Endothelial cell of hepatic sinusoid (primary cell): ENCODE measurements around the gene KIR2DL1.
"Not testable (repeated sequence)": the region's sequence is repeated elsewhere in the genome, so short reads cannot be mapped to it uniquely, and the experiment has no call there.

Experiments used
- in situ Hi-C: cut with HindIII; loops from 2 replicates; pipeline ENCODE4 v1.10.0; 2017; ENCODE audit warnings: low sequenced_read_pairs

Gene KIR2DL1

DNA sequence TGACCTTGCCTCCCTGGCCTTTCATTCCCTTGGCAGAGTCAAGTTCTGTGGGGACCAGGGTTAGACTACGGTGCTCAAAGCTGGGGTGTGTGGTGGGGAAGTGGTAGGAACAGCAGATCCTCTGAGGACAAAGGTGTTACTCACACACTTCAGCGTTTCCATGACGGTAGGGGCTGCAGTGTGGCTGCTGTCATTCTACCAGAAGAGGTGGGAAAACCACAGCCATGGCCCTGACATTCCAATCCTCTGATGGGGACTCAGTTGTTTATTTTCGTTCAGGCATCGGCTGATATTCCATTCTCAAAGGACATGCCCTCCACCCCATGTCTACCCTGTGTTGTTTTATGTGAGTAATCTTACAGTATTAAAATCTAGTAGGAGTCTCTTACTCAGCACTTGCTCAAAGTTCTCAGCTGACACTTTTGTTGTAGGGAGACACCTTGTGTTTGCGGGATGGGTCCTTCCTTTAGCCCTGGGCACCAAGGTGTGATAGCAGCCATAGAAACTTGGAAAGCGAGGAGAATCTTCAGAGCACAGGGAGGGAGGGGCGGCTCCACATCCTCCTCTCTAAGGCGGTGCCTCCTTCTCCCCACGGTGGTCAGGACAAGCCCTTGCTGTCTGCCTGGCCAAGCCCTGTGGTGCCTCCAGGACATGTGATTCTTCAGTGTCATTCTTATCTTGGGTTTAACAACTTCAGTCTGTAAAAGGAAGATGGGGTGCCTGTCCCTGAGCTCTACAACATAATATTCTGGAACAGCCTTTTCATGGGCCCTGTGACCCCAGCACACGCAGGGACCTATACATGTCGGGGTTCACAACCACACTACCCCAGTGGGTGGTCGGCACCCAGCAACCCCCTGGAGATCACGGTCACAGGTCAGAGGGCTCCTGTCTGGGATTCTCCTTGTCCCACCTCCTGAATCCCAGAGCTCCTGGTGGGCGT, 1.7 kb downstream of the KIR2DL1 start:
- in situ Hi-C loops, result not testable (repeated sequence)

DNA sequence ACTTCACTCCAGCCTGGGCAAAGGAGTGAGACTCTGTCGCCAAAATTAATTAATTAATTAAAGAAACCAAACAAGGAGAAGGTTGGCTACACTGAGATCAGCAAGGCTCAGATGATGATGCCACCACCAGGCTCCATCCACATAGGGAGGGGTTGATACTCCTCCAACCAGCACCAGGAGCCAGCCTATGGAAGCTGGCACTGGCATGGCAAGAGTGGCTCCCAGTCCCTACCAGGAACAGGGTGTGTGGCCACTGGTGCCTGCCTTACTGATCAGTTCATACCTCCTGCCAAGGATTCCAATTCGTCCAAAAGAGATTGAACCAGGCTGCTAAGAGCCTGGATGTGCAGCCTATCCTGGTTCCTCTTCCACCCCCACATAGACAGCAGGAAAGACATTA, 3.1 kb downstream of the KIR2DL1 start:
- in situ Hi-C loops, result not testable (repeated sequence)

DNA sequence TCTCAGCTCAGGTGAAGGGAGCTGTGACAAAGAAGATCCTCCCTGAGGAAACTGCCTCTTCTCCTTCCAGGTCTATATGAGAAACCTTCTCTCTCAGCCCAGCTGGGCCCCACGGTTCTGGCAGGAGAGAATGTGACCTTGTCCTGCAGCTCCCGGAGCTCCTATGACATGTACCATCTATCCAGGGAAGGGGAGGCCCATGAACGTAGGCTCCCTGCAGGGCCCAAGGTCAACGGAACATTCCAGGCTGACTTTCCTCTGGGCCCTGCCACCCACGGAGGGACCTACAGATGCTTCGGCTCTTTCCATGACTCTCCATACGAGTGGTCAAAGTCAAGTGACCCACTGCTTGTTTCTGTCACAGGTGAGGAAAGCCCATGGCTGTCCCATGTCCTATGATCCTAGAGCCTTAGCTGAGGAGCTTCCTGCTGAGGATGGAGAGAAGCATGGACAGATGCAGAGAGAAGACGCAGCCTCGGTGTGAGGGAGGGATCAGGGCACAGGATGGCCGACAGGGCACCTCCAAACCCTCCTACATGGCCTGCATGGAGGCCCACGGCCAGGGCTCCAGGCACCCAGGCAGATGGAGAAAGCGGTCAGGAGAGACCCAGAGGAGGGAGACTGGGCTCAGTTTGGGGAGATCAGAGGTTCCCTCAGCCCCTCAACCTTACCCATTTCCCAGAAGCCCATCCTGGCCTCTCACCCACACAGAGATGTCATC, 5.7 kb downstream of the KIR2DL1 start:
- in situ Hi-C loops, result not testable (repeated sequence)

DNA sequence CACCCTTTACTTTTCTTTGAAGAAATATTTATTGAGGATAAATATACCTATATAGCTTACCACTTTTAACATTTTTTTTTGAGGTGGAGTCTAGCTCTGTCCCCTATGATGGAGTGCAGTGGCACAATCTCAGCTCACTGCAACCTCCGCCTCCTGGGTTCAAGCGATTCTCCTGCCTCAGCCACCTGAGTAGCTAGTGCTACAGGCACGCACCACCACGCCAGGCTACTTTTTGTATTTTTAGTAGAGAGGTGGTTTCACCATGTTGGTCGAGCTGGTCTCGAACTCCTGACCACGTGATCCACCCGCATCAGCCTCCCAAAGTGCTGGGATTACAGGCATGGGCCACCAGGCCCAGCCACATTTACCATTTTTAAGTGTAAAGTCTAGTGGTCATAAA, 6.2 kb downstream of the KIR2DL1 start:
- in situ Hi-C loops, result not testable (repeated sequence)

DNA sequence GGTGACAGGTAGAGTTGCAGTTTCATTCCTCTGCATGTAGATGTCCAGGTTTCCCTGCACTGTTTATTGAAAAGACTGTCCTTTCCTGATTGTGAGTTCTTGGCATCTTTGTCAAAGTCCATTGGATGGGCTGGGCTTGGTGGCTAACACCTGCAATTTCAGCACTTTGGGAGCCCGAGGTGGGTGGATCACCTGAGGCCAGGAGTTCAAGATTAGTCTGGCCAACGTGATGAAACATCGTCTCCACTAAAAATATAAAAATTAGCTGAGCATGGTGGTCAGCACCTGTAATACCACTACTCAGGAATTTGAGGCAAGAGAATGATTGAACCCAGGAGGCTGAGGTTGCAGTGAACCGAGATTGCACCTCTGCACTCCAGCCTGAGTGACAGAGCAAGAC, 8.3 kb downstream of the KIR2DL1 start:
- in situ Hi-C loops, result not testable (repeated sequence)

- in situ Hi-C loops, result not testable (repeated sequence)
Measured at GRCh38 chr19:54778896-54779295, 9.3 kb downstream of the KIR2DL1 start.

GRCh38 chr19:54782916-54783315, 13.3 kb downstream of the KIR2DL1 start:
- in situ Hi-C loops, result not testable (repeated sequence)

- in situ Hi-C loops, result not testable (repeated sequence)
Measured at GRCh38 chr19:54786091-54786723, 16.6 kb downstream of the KIR2DL1 start.

DNA sequence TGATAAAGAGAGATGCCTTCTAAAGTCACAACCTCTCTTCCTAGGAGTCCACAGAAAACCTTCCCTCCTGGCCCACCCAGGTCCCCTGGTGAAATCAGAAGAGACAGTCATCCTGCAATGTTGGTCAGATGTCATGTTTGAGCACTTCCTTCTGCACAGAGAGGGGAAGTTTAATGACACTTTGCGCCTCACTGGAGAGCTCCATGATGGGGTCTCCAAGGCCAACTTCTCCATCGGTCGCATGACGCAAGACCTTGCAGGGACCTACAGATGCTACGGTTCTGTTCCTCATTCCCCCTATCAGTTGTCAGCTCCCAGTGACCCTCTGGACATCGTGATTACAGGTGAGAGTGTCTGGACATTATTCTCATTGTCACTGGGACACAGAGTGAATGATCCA, 18.6 kb downstream of the KIR2DL1 start:
- in situ Hi-C loops, result not testable (repeated sequence)

DNA sequence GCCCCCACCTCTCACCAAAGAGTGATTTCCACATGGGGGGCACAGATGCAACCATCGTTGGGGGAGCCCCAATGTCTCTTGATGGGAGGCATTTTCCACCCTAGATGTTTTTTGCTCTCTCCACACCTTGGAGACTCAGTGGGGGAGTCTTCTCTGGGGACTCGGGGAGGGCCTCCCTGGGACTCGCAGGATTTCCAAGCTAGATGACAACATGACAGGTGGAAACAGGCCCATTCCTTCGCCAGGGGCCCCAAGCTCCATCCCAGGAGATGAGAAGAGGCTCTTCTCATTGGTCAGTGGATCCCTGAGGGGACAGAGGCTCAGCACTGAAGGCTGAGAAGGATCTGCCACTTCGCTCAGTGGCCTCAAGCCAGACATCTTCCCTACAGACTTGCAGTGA, 21.1 kb downstream of the KIR2DL1 start:
- in situ Hi-C loops, result no loop called here

GRCh38 chr19:54791476-54791875, 21.9 kb downstream of the KIR2DL1 start:
- in situ Hi-C loops, result no loop called here

DNA sequence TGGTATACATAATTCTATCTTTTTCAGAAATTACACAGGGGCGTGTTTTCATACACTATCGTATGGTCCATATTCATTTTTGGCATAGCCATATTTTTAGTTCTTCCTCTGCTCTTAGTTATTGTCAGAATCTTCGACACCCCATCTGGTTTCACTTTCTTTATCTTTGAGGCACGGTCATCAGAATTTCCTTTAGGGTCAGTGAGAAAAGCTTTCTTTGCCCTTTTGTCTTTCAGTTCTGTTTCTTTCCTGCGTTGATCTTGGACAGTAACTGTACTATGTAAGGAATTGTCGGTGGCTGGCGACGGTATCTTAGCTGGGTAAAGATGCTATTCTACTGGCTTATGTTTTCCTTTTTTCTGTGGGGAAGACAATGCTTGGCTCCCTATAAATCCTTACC, 23.2 kb downstream of the KIR2DL1 start:
- in situ Hi-C loops, result no loop called here

DNA sequence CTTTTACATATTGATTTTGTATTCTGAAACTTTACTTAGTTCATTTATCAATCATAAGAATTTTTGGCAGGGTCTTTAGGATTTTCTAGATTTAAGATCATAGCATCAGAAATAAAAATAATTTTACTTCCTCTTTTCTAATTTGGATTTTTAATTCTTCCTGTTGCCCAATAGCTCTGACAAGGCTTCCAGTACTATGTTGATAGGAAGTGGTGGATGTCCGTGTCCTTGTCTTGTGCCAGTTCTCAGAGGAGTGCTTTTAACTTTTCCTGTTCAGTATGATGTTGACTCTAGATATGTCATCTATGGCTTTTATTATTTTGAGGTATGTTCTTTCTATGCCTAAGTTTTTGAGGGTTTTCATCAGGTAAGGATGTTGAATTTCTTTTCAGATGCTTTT, 26.2 kb downstream of the KIR2DL1 start:
- in situ Hi-C loops, result no loop called here

GRCh38 chr19:54803410-54803809, 33.8 kb downstream of the KIR2DL1 start, which contains the start of gene KIR2DL4:
Gene KIR2DL4, plus strand, starts transcription at chr19:54803610. Its CDS starts 42 bp downstream, at chr19:54803652.
- in situ Hi-C loops, result no loop called here

DNA sequence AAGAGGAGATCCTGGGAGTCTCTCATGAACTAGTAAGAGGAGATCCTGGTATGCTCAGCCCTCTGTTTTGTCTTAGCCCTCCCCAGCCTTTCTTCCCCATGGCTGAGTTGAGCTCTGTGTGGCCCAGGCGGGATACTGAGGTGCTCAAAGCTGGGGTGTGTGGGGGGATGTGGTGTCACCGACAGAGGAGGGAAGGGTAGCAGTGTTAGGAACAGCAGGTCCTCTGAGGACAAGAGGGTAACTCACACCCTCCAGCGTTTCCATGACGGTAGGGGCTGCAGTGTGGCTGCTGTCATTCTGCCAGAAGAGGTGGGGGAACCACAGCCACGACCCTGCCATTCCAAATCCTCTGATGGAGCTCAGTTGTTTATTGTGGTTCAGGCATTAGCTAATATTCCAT, 34.5 kb downstream of the KIR2DL1 start:
- in situ Hi-C loops, result no loop called here

DNA sequence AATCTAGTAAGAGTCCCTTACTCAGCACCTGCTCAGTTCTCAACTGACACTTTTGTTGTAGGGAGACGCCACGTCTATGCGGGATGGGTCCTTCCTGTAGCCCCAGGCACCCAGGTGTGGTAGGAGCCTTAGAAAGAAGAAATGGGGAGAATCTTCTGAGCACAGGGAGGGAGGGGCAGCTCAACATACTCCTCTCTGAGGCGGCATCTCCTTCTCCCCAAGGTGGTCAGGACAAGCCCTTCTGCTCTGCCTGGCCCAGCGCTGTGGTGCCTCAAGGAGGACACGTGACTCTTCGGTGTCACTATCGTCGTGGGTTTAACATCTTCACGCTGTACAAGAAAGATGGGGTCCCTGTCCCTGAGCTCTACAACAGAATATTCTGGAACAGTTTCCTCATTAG, 35.0 kb downstream of the KIR2DL1 start:
- in situ Hi-C loops, result no loop called here

GRCh38 chr19:54805665-54806515, 36.3 kb downstream of the KIR2DL1 start:
- in situ Hi-C loops, result no loop called here

DNA sequence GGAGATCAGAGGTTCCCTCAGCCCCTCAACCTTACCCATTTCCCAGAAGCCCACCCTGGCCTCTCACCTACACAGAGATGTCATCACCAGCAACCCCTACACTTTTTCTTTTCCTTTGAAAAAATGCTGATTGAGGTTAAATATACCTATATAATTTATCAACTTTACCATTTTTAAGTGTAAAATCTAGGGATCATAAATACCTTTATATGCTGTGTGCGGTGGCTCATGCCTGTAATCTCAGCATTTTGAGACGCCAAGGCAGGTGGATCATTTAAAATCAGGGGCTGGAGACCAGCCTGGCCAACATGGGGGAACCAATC, 36.9 kb downstream of the KIR2DL1 start:
- in situ Hi-C loops, result no loop called here

DNA sequence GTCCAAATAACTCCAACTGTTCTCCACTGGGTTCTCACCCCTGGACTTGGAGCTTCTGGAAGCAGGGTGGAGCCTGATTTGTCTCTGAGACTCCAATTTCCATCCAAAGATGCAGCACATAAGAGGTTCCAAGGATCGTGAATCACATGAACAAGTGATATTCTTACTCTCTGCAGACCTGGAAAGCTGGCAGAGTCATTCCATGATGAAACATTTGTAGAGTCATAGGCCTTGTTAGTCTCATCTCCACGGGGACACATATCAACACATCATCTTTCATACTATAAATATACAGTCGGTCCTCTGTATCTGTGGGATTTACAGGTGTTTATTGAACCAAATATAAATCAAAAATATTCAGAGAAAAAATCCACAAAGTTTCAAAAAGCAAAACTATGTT, 45.0 kb downstream of the KIR2DL1 start:
- in situ Hi-C loops, result not testable (repeated sequence)

DNA sequence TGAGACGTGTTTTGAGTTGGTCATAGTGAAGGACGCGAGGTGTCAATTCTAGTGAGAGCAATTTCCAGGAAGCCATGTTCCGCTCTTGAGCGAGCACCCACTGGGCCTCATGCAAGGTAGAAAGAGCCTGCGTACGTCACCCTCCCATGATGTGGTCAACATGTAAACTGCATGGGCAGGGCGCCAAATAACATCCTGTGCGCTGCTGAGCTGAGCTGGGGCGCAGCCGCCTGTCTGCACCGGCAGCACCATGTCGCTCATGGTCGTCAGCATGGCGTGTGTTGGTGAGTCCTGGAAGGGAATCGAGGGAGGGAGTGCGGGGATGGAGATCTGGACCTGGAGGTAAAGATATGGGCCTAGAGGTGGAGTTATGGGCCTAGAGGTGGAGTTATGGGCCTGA, 46.7 kb downstream of the KIR2DL1 start, which contains the start of gene KIR3DL1:
Gene KIR3DL1 (plus strand): TSS at position 218 of the 400 bp plus-strand sequence.
- in situ Hi-C loops, result not testable (repeated sequence)
